H1 (cell line): ENCODE measurements around the gene WIPF3. TPM values are rescaled to one million over a fixed set of nuclear protein-coding genes. Genes with fewer than 3 reads are reported as not detected.

Experiments used
- CTCF ChIA-PET: fragments of 300-600 bp; sonication (Branson Sonifier 250); formaldehyde crosslinking; loops from one replicate; lab custom pipeline; 2021; ENCODE audit not compliant: partially characterized antibody; lab: Charles Lee
- POLR2A ChIA-PET: fragments of 300-600 bp; sonication (Branson Sonifier 250); formaldehyde crosslinking; loops from one replicate; lab custom pipeline; 2021; ENCODE audit warnings: inconsistent platforms; ENCODE audit not compliant: partially characterized antibody; lab: Charles Lee
- DNase-seq, 2 experiments: peaks; one replicate each; pipeline versions ENCODE4 v3.0.0 to v3.0.0-alpha.2; 2010 to 2022; ENCODE audit warnings: low spot score in 2 of 2, low read depth in 1 of 2, mixed read lengths in 1 of 2
- FAIRE-seq: peaks from 2 replicates; lab custom pipeline; 2011; peaks lifted over from hg19 to GRCh38; lab: Jason Lieb, UNC
- H2AFZ ChIP-seq: 2 replicates; pipeline ENCODE4 v1.8.1; 2012; ENCODE audit warnings: low read length, inconsistent platforms
- H2AK5ac ChIP-seq: 2 replicates; pipeline ENCODE4 v1.6.1; 2013; ENCODE audit warnings: low read depth, low read length
- H2BK120ac ChIP-seq: replicated peaks from 2 replicates; pipeline ENCODE3; 2013; ENCODE audit warnings: low read depth, low read length, inconsistent platforms
- H2BK12ac ChIP-seq: 2 replicates; pipeline ENCODE4 v1.6.1; 2013; ENCODE audit warnings: low read depth, low read length
- H2BK15ac ChIP-seq: 2 replicates; pipeline ENCODE4 v1.6.1; 2013; ENCODE audit warnings: low read length
- H2BK20ac ChIP-seq: 2 replicates; pipeline ENCODE4 v1.6.1; 2013; ENCODE audit warnings: low read length
- H2BK5ac ChIP-seq: 2 replicates; pipeline ENCODE4 v1.6.1; 2013; ENCODE audit warnings: low read depth, low read length
- H3K14ac ChIP-seq: 2 replicates; pipeline ENCODE4 v1.6.1; 2013; ENCODE audit warnings: inconsistent platforms; ENCODE audit not compliant: insufficient read length
- H3K18ac ChIP-seq: 2 replicates; pipeline ENCODE4 v1.6.1; 2013; ENCODE audit warnings: low read length; ENCODE audit errors: extremely low read depth
- H3K23ac ChIP-seq: 2 replicates; pipeline ENCODE4 v1.6.1; 2013; ENCODE audit warnings: inconsistent platforms; ENCODE audit not compliant: insufficient read length
- H3K23me2 ChIP-seq: 2 replicates; pipeline ENCODE4 v1.6.1; 2013; ENCODE audit warnings: low read depth, low read length
- H3K27ac ChIP-seq: 2 replicates; pipeline ENCODE4 v1.6.1; 2011; ENCODE audit warnings: low read depth, low read length, inconsistent platforms
- H3K27me3 ChIP-seq, 4 experiments: replicated peaks in 1 of 4; 1 replicate in 1 of 4; 2 replicates in 3 of 4; pipeline versions ENCODE4 v1.6.1 to v1.8.1; 2011 to 2013; ENCODE audit warnings: low read length in 3 of 4, mild to moderate bottlenecking in 3 of 4, inconsistent platforms in 2 of 4, mixed read lengths in 2 of 4, moderate library complexity in 1 of 4; ENCODE audit not compliant: control insufficient read depth in 3 of 4, insufficient read depth in 3 of 4; ENCODE audit errors: extremely low read depth in 1 of 4
- H3K36me3 ChIP-seq, 4 experiments: 2 replicates each; pipeline versions ENCODE4 v1.6.1 to v1.8.1; 2011 to 2013; ENCODE audit warnings: mild to moderate bottlenecking in 4 of 4, low read length in 3 of 4, moderate library complexity in 2 of 4, control low read depth in 1 of 4, inconsistent platforms in 1 of 4; ENCODE audit not compliant: insufficient read depth in 4 of 4, control insufficient read depth in 2 of 4
- H3K4ac ChIP-seq: replicated peaks from 2 replicates; pipeline ENCODE3; 2013; ENCODE audit warnings: low read length, low read depth, mixed read lengths, inconsistent platforms; ENCODE audit not compliant: insufficient read length
- H3K4me1 ChIP-seq, 4 experiments: replicated peaks in 1 of 4; 1 replicate in 1 of 4; 2 replicates in 3 of 4; pipeline versions ENCODE4 v1.6.1 to v1.8.1; 2011 to 2013; ENCODE audit warnings: low read length in 3 of 4, inconsistent platforms in 2 of 4, mixed read lengths in 1 of 4; ENCODE audit not compliant: insufficient read depth in 4 of 4, control insufficient read depth in 3 of 4
- H3K4me2 ChIP-seq, 2 experiments: 2 replicates each; pipeline versions ENCODE4 v1.6.1 to v1.8.1; 2011 to 2013; ENCODE audit warnings: low read depth in 2 of 2, low read length in 2 of 2, control low read depth in 1 of 2, inconsistent platforms in 1 of 2, mild to moderate bottlenecking in 1 of 2; ENCODE audit not compliant: insufficient read depth in 1 of 2
- H3K4me3 ChIP-seq, 4 experiments: fragments of 200-600, 300-600 bp in 1 of 4; sonication (generic), shearing (Covaris generic), sonication (Bioruptor Twin) in 1 of 4; 2 replicates each; pipeline versions ENCODE4 v1.5.1 to v1.8.1; 2011 to 2016; ENCODE audit warnings: low read length in 4 of 4, low read depth in 3 of 4, control low read depth in 2 of 4, inconsistent platforms in 2 of 4, mild to moderate bottlenecking in 2 of 4, mixed read lengths in 1 of 4, moderate library complexity in 1 of 4; ENCODE audit not compliant: insufficient read depth in 2 of 4; ENCODE audit errors: extremely low read depth in 1 of 4
- H3K56ac ChIP-seq: replicated peaks from 2 replicates; pipeline ENCODE3; 2013; ENCODE audit warnings: low read depth, mild to moderate bottlenecking, mixed read lengths, low read length, inconsistent platforms; ENCODE audit not compliant: insufficient read length
- H3K79me1 ChIP-seq: 2 replicates; pipeline ENCODE4 v1.6.1; 2013; ENCODE audit warnings: low read depth, low read length, control low read depth
- H3K79me2 ChIP-seq, 2 experiments: 2 replicates each; pipeline versions ENCODE4 v1.6.1 to v1.8.1; 2012 to 2013; ENCODE audit warnings: low read length in 2 of 2, mild to moderate bottlenecking in 2 of 2, inconsistent platforms in 1 of 2; ENCODE audit not compliant: insufficient read depth in 2 of 2, control insufficient read depth in 1 of 2
- H3K9ac ChIP-seq, 4 experiments: replicated peaks in 1 of 4; 1 replicate in 1 of 4; 2 replicates in 3 of 4; pipeline versions ENCODE4 v1.6.1 to v1.8.1; 2011 to 2013; ENCODE audit warnings: low read depth in 3 of 4, low read length in 3 of 4, control low read depth in 2 of 4, mild to moderate bottlenecking in 2 of 4, moderate library complexity in 2 of 4, inconsistent platforms in 1 of 4; ENCODE audit errors: extremely low read depth in 1 of 4
- H3K9me3 ChIP-seq, 2 experiments: 2 replicates each; pipeline versions ENCODE4 v1.6.1 to v1.8.1; 2012 to 2013; ENCODE audit warnings: mild to moderate bottlenecking in 2 of 2, moderate library complexity in 2 of 2, control low read depth in 1 of 2, inconsistent platforms in 1 of 2, low read depth in 1 of 2, low read length in 1 of 2, mixed read lengths in 1 of 2; ENCODE audit not compliant: insufficient read depth in 2 of 2
- H4K20me1 ChIP-seq, 2 experiments: replicated peaks in 1 of 2; 2 replicates each; pipeline versions ENCODE3 to v1.8.1; 2011 to 2013; ENCODE audit warnings: inconsistent platforms in 2 of 2, low read length in 2 of 2, mild to moderate bottlenecking in 1 of 2; ENCODE audit not compliant: insufficient read depth in 2 of 2, control insufficient read depth in 1 of 2
- H4K5ac ChIP-seq: 2 replicates; pipeline ENCODE4 v1.6.1; 2013; ENCODE audit warnings: low read length, low read depth, mixed read lengths, inconsistent platforms; ENCODE audit not compliant: insufficient read length
- H4K8ac ChIP-seq: 2 replicates; pipeline ENCODE4 v1.8.0; 2013; ENCODE audit warnings: mild to moderate bottlenecking, moderate library complexity, low read length, inconsistent platforms; ENCODE audit not compliant: insufficient read depth; ENCODE audit errors: extremely low read depth
- H4K91ac ChIP-seq: replicated peaks from 2 replicates; pipeline ENCODE3; 2013; ENCODE audit warnings: low read length, mixed read lengths, inconsistent platforms; ENCODE audit not compliant: insufficient read length
- CHD1 ChIP-seq: IDR thresholded peaks from 2 replicates; pipeline ENCODE4 v1.6.1; 2012; ENCODE audit warnings: low read depth, low read length, improper control_type of control experiment
- TBP ChIP-seq: IDR thresholded peaks from 2 replicates; pipeline ENCODE4 v1.6.1; 2011; ENCODE audit warnings: low read depth, low read length, improper control_type of control experiment
- WGBS, 2 experiments: shearing (Covaris generic) in 1 of 2; methylation state at CpG; one replicate each; pipeline versions ENCODE4 v1.1.6 to v1.1.7; 2013 to 2015; ENCODE audit warnings: low lambda C conversion rate in 2 of 2, mixed read lengths in 2 of 2, inconsistent platforms in 1 of 2, low coverage in 1 of 2, missing lambda C conversion rate in 1 of 2; ENCODE audit not compliant: insufficient replicate concordance in 2 of 2, insufficient coverage in 1 of 2, insufficient read length in 1 of 2; ENCODE audit errors: extremely low coverage in 1 of 2, missing lambda C conversion rate in 1 of 2; 5-methylcytosine and 5-hydroxymethylcytosine counted together
- polyA plus RNA-seq, 7 experiments: library from polyadenylated mRNA; depleted of rRNA in 3 of 7; stranded (reverse) in 5 of 7; unstranded in 2 of 7; fragments of >200 nt in 5 of 7; fragments of 200-250 nt in 2 of 7; gene quantifications; 1 replicate in 5 of 7; 2 replicates in 1 of 7; 4 replicates in 1 of 7; pipeline versions ENCODE4 v1.2.1 to v1.2.3, GENCODE V29; 2011 to 2013; ENCODE audit warnings: missing spikeins in 2 of 7, mixed read lengths in 2 of 7
- total RNA-seq: library from RNA; stranded (reverse); fragmentation: NEBNext Ultra II Directional; extraction: Animal tissue kit (Norgen Biotek cat#: 25700); gene quantifications from 2 replicates; pipeline ENCODE4 v1.2.1, GENCODE V29; 2021

Gene WIPF3
- total and polyA plus RNA-seq, 2 of the 8 experiments (the other 6 are each of a cell fraction or from before 2014, with no cell fraction given), result 5.0 to 12.1 TPM

DNA sequence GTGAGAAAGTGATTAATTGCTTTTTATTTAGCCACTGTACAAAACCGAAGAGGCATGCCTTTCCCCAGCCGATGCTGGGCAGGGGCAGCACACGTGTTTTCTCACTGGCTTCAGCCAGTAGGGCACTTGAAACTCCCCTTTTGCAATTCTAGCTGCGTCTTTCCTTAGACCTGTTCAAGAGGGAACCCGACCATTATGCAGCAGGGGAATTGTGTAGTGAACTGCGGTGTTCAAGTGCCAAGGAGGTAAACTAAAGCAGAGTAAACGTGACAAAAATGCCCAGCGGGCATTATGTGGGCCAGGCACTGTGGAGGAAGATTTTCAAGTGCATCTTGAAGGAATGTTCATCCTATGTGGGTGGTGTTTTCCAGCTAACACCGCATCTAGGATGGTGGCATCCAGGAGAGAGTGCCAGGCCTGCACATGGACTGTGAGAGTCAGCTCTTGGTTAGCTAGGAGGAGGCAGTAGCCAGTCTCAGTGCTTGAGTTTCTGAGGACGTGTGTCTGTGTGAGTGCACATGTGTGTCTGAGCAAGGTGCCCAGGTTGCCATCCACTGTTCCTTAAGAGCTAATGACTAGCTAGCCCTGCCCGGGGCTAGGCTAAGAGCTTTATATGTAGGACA lies 3.3 kb downstream of the WIPF3 start:
- no peak overlapping the region for H2BK20ac ChIP-seq
- no peaks in the 10 kb centered on the region for H3K79me2 ChIP-seq
- no peak overlapping the region for H2AFZ ChIP-seq
- H3K23me2 ChIP-seq, result peaks cover 6% of the 10 kb centered on the region; the same call in 1 of the 2 replicates
- no peak for TF ChIP-seq TBP
- no peak for TF ChIP-seq CHD1
- ChIA-PET CTCF (interaction anchor here (2.2 kb wide), 1 partner anchor 113 kb away, joined by 7 read pairs; no protein-coding TSS in a partner anchor), POLR2A (no interaction called here)
- H3K79me1 ChIP-seq, result no peaks in the 10 kb centered on the region
- no peak overlapping the region for H4K91ac ChIP-seq
- H3K27me3 ChIP-seq, result peaks cover 5 to 19% (median 17%) of the 10 kb centered on the region in 4 experiments
- H3K27ac ChIP-seq, result no peak overlapping the region
- H2BK12ac ChIP-seq, result no peak overlapping the region
- no peak overlapping the region for H3K9ac ChIP-seq
- H2BK15ac ChIP-seq, result 0 out of 2 replicates have a peak overlapping the region, but pooled peaks have one; percentile 40
- H3K9me3 ChIP-seq, result no peaks in the 10 kb centered on the region
- no peak overlapping the region for H2BK120ac ChIP-seq
- no peak overlapping the region for H3K56ac ChIP-seq
- no peak overlapping the region for H3K4me3 ChIP-seq
- no peak overlapping the region for H3K4ac ChIP-seq
- no peak overlapping the region for H2AK5ac ChIP-seq
- FAIRE-seq (no peak), DNase-seq (no peak)
- peaks cover 0 to 5% (median 2%) of the 10 kb centered on the region in 4 experiments; a peak in 2 of 7 replicates for H3K4me1 ChIP-seq
- no peak overlapping the region for H4K5ac ChIP-seq
- peaks cover 0 to 2% of the 10 kb centered on the region in 2 experiments for H4K20me1 ChIP-seq
- H4K8ac ChIP-seq, result no peak overlapping the region
- no peak overlapping the region for H3K14ac ChIP-seq
- no peak overlapping the region for H3K4me2 ChIP-seq
- no peaks in the 10 kb centered on the region for H3K36me3 ChIP-seq
- no peak overlapping the region for H2BK5ac ChIP-seq
- no peak overlapping the region for H3K23ac ChIP-seq
- no peak overlapping the region for H3K18ac ChIP-seq
- 84% methylated on average over 11 of the region's 11 CpGs; no CpG with 5 or more reads in 1 of the 2 experiments for WGBS, 2 experiments
